ENCODE results near the gene RASSF10. TPM values are rescaled to one million over a fixed set of nuclear protein-coding genes. Genes with fewer than 3 reads are reported as not detected.
"Not testable (repeated sequence)": the region's sequence is repeated elsewhere in the genome, so short reads cannot be mapped to it uniquely, and the experiment has no call there.

Gene RASSF10
- total RNA-seq, 1 donor from 2014 or later = not detected

DNA sequence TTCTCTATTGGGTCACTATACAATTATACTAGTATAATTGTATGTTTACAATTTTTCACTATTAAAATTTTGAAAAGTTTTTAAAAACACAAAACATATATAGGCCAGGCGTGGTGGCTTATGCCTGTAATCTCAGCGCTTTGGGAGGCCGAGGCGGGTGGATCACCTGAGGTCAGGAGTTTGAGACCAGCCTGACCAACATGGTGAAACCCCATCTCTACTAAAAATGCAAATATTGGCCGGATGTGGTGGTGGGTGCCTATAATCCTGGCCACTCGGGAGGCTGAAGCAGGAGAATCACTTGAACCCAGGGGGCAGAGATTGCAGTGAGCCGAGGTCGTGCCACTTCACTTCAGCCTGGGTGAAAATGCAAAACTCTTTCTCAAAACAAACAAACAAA is 36.0 kb downstream of the RASSF10 start:
- DNase-seq; H3K27me3 Mint-ChIP-seq; H3K9me3 Mint-ChIP-seq; H3K4me1 Mint-ChIP-seq; H3K4me3 Mint-ChIP-seq; intact Hi-C loops (cut with micrococcal nuclease); H3K27ac Mint-ChIP-seq; H3K36me3 Mint-ChIP-seq (ENCODE audit: low read depth): not testable (repeated sequence)

DNA sequence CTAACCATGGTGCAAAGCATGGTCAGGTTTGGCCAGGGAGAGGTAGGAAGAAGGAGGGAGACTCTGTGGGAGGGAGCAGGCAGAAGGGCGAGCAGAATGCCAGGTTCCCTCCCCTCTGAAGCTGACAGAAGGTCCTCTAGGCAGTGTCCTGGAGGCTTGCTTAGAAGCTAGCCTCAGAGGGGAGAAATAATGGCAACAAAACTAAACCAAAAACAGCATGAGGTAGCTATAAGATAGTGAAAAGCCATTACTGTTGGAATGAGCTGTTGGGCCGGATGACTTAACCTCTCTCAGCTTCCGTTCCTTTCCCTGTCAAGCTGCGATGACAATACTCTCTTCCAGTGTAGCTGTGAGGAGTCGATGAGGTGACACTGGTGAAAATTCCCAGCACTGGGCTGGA is 36.6 kb downstream of the RASSF10 start:
- no peaks in the 10 kb centered on the region for H3K4me1 Mint-ChIP-seq
- intact Hi-C loops (cut with micrococcal nuclease) = no loop called here
- H3K27me3 Mint-ChIP-seq = peaks cover 5% of the 10 kb centered on the region
- no peaks in the 10 kb centered on the region for H3K36me3 Mint-ChIP-seq (ENCODE audit: low read depth)
- DNase-seq = no peak
- H3K27ac Mint-ChIP-seq = no peak overlapping the region
- no peak overlapping the region for H3K4me3 Mint-ChIP-seq
- H3K9me3 Mint-ChIP-seq = no peaks in the 10 kb centered on the region

DNA sequence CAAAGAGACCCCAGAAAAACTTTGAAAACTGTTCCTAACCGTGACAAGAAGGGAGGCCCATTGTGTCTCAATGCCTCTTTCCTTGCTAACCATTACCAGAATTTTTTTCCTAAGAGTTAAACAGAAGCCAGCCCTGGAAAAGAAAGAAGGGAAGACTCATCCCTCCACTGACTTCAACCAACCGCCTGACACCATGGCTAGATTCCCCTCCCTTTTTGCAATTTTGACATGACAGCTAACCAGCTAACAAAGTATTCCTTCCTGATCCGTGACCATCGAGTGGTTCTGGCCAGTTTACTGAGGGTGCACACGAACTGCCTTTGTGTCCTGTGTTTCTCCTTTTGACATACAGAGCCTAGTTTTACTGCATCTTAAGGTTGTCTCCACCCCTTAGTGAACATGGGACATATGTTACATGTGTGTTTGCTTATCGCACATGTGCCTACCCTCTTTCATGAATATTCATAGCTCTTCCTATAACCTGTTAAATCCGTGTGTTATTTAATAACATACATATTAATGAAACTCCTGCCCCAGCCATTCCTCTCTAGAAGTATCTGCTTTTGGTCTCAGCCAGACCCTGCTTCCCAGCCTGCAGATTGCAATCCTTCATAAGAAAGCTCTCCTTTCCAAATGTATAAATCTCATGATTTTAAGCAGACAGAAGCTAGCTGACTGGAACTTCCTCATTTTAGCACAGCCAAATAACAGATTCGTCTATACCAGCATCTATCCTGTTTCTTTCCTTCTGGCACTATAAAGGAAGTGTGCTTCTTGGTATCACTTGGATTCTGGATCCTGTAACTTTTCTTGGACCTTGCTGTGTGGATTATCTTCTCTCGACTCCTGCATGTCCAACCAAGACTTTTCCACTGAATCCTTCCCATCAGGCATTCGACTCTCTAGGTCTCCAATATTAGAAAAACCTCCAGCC is 37.8 kb downstream of the RASSF10 start:
- Mint-ChIP-seq H3K9me3 (no peaks in the 10 kb centered on the region), H3K4me3 (no peak overlapping the region)
- DNase-seq = no peak

DNA sequence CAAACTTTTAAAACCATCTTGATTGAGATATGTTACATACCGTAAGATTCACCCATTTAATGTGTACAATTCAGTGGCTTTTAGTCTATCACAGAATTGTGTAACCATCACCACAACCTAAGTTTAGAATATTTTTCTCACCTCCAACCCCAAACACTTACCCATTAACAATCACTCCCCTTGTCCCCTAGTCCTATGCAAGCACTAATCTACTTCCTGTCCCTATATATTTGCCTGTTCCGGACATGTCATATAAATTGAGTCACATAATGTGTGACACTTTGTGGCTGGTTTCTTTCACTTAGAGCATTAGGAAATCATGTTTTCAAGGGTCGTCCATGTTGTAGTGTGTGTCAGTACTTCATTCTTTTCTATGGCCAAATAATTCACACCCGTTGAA is 38.8 kb downstream of the RASSF10 start:
- Mint-ChIP-seq H3K27ac (no peak overlapping the region), H3K27me3 (peaks cover 5% of the 10 kb centered on the region), H3K36me3 (ENCODE audit: low read depth) (no peaks in the 10 kb centered on the region), H3K9me3 (no peaks in the 10 kb centered on the region), H3K4me3 (no peak overlapping the region), H3K4me1 (no peaks in the 10 kb centered on the region)
- intact Hi-C loops (cut with micrococcal nuclease) = no loop called here
- DNase-seq = no peak

More for the DNA sequence above, 37.8 kb downstream of the RASSF10 start:
- Mint-ChIP-seq H3K36me3 (ENCODE audit: low read depth) (no peaks in the 10 kb centered on the region), H3K27ac (no peak overlapping the region), H3K4me1 (no peaks in the 10 kb centered on the region), H3K27me3 (peaks cover 5% of the 10 kb centered on the region)
- intact Hi-C loops (cut with micrococcal nuclease) = no loop called here

DNA sequence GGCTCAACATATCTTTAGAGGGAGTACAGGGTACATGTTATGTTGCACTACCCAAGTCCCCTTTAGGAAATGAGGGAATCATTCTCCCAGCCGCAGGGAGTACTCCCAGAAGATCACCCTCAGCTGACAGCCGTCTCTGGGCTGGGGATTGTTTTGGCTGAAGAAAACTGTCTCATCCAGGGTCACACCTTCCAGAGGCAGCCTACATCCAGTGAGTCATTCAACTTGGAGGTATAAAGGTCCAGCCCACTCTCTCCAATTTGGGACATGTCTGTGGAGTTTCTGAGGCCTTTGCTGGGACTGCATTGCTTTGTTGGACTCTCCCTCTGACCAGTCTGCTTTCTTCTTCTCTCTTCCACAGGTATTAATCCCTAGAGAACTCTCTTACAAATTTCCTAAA is 42.1 kb downstream of the RASSF10 start:
- DNase-seq = no peak

DNA sequence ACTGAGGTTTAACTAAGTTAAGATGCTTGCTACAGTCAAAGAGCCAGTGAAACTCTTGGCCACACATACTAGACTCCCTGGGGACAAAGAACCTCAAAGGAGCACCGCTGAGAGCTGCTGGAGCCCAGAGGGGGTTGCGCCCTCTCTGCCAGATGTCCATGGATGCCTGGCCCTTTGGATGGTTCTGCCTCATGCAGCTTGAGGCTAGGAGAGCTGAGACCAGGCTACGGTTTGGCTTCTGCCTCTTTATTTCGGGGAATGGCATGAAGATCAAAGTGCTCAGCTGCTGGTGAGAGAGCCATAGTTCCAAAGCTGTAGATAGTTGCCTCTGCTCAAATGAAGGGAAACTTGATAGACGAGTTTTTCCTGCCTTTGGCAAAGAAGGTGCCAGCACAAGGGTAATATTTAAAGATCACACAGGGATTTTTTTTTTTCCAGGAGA is 43.0 kb downstream of the RASSF10 start:
- intact Hi-C loops (cut with micrococcal nuclease) = no loop called here
- Mint-ChIP-seq H3K27me3 (peaks cover 14% of the 10 kb centered on the region), H3K4me1 (peaks cover 3% of the 10 kb centered on the region), H3K27ac (no peak overlapping the region), H3K36me3 (ENCODE audit: low read depth) (no peaks in the 10 kb centered on the region), H3K4me3 (no peak overlapping the region), H3K9me3 (no peaks in the 10 kb centered on the region)
- DNase-seq = no peak

More for the DNA sequence above, 42.1 kb downstream of the RASSF10 start:
- H3K27me3 Mint-ChIP-seq = peaks cover 11% of the 10 kb centered on the region
- H3K4me1 Mint-ChIP-seq = peaks cover 3% of the 10 kb centered on the region
- H3K9me3 Mint-ChIP-seq = no peaks in the 10 kb centered on the region
- no peaks in the 10 kb centered on the region for H3K36me3 Mint-ChIP-seq (ENCODE audit: low read depth)
- intact Hi-C loops (cut with micrococcal nuclease) = no loop called here
- no peak overlapping the region for H3K4me3 Mint-ChIP-seq
- no peak overlapping the region for H3K27ac Mint-ChIP-seq

DNA sequence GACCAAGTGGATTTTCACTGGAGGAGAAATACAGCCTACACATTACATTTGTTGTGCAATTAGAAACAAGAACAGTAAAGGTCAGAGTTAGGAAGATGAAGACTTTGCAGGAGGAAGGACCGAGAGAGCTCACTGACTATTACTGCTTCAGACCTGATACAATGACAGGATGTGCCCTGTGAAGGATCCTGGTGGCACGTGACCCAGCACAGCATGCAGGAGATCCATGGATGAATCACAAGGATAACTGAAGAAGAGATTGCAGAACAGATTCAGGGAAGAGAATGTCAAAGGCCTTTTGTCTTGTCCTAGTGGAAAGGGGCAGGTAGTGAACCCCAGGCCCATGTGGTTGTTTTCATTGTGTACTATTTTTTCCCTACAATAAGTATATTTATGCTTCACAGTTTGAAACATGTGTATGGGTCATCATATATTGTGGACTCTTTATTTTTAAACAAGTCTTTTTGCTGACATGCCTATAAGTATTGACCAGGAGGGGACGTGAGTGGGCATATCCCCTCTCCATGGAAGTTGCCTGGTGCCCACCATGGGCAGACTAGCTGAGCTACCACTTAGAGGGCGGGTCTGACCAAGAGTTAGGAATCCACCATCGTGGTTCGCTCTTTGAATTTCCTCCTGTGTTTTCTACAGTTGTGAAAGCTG is 44.3 kb downstream of the RASSF10 start:
- Mint-ChIP-seq H3K27ac (no peak overlapping the region), H3K4me3 (no peak overlapping the region), H3K36me3 (ENCODE audit: low read depth) (no peaks in the 10 kb centered on the region), H3K27me3 (peaks cover 14% of the 10 kb centered on the region), H3K4me1 (peaks cover 3% of the 10 kb centered on the region), H3K9me3 (no peaks in the 10 kb centered on the region)
- DNase-seq = no peak
- intact Hi-C loops (cut with micrococcal nuclease) = no loop called here

DNA sequence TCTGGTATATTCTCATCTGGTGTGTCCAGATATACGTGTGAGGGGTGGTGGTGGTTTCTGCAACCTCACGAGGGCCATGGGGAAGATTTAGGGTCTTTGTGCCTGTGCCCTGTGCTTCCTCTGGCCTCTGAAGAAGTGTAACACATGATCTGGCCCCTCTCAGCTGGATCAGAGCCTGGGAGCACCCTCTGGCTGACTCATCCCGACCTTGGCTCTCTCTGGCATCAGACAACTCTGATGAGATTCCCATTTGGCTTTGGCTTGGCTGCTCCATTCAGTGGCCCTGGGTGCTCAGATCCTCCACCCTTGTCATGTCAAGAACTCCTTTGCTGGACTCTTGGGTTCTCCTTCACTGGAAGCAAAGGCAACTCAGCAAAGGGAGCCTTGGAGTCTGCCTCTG is 45.2 kb downstream of the RASSF10 start:
- no peak for DNase-seq
- Mint-ChIP-seq H3K9me3 (no peaks in the 10 kb centered on the region), H3K4me3 (no peak overlapping the region), H3K27me3 (peaks cover 14% of the 10 kb centered on the region), H3K4me1 (peaks cover 3% of the 10 kb centered on the region), H3K36me3 (ENCODE audit: low read depth) (no peaks in the 10 kb centered on the region), H3K27ac (no peak overlapping the region)
- intact Hi-C loops (cut with micrococcal nuclease) = no loop called here

DNA sequence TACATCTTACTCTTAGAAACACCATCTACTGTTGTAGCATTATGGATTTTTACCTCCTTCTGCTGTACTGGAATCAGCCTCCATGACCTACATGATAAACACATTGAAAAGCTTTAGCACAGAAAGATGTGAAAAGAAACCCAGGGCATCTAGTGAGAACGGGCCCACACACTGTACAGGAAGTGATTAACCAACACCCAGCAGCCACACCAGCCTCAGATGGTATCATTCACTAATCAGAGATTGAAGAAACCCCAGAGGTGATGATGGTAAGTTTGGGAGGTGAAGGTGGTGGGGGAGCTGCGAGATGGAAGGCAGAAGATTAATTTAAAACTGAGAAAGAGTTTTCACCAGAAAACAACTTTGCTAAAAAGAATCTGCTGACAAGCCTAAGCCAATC is 46.1 kb downstream of the RASSF10 start:
- intact Hi-C loops (cut with micrococcal nuclease) = no loop called here
- H3K9me3 Mint-ChIP-seq = no peaks in the 10 kb centered on the region
- peaks cover 3% of the 10 kb centered on the region for H3K4me1 Mint-ChIP-seq
- no peak for DNase-seq
- H3K36me3 Mint-ChIP-seq (ENCODE audit: low read depth) = no peaks in the 10 kb centered on the region
- peaks cover 14% of the 10 kb centered on the region for H3K27me3 Mint-ChIP-seq
- no peak overlapping the region for H3K4me3 Mint-ChIP-seq
- H3K27ac Mint-ChIP-seq = no peak overlapping the region

DNA sequence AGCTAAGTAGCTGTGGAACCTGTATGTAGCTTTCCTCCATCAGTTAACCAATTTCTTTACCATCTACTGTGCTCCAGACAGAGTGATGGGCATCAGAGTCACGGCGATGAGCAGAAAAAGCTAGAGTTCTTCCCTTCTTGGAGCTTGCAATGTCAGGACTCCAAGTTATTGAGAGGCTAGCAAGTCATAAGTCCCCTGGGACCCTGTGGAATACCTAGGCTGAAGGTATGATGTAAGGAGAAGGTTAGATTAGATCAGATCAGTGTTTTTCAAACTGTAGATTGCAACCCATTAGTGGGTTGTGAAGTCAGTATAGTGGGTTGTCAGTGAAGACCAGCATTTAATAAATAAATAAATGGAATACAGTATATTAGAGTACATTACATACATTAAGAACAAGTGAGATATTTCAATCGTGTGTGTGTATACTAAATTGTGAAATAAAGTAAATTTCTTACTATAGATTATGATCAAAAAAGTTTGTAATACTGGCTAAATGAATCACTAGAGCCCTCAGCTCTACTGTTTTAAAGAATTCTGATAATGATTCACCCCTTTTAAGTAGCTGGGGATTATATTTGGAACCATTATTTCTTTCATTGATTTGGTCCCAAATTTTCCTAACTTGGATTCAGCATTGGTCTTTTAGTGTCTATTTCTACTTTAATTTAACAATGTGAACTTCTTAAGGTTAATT is 52.3 kb downstream of the RASSF10 start:
- no peak for DNase-seq
- Mint-ChIP-seq H3K27ac (no peak overlapping the region), H3K36me3 (ENCODE audit: low read depth) (no peaks in the 10 kb centered on the region), H3K4me3 (no peak overlapping the region), H3K27me3 (peaks cover 4% of the 10 kb centered on the region), H3K4me1 (no peaks in the 10 kb centered on the region), H3K9me3 (peaks cover 3% of the 10 kb centered on the region)
- intact Hi-C loops (cut with micrococcal nuclease) = no loop called here

Measured in activated CD4-positive, alpha-beta T cell treated with anti-CD3 and anti-CD28 coated beads, Interleukin-2, amount 10 ng/mL, durations not matched to agents 24 days and 14 days (primary cell).